OCI-LY7 (cell line): ENCODE measurements around the gene CREB1.

ENCODE experiments used
- CTCF ChIP-seq: fragments of 200-600 bp; sonication (generic); conservative IDR thresholded peaks from 2 replicates; pipeline ENCODE4 v1.5.1; 2014; ENCODE audit warnings: mild to moderate bottlenecking, antibody characterized with exemption, low read length, moderate library complexity, mixed read lengths
- EZH2phosphoT487 ChIP-seq: fragments of 200-600 bp; sonication (generic); IDR thresholded peaks from 2 replicates; pipeline ENCODE4 v1.6.1; 2018; ENCODE audit warnings: low read depth, borderline replicate concordance, mild to moderate bottlenecking, mixed run types, antibody characterized with exemption, low read length, moderate library complexity, mixed read lengths

DNA sequence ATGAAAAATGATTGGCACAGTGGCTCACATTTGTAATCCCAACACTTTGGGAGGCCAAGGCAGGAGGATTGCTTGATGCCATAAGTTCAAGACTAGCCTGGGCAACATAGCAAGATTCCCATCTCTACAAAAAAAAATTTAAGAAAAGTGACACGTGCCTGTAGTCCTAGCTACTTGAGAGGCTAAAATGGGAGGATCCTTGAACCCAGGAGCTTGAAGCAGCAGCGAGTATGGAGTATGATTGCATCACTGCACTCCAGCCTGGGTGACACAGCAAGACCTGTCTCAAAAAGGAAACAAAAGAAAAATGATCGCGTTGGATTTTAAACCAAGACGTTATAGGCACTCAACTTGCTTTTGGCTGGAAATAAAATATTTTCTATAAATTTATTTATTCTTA lies 37.8 kb upstream of the CREB1 start:
- TF ChIP-seq CTCF (no peak), EZH2phosphoT487 (no peak)
